ENCODE data around the gene ITCH.

DNA sequence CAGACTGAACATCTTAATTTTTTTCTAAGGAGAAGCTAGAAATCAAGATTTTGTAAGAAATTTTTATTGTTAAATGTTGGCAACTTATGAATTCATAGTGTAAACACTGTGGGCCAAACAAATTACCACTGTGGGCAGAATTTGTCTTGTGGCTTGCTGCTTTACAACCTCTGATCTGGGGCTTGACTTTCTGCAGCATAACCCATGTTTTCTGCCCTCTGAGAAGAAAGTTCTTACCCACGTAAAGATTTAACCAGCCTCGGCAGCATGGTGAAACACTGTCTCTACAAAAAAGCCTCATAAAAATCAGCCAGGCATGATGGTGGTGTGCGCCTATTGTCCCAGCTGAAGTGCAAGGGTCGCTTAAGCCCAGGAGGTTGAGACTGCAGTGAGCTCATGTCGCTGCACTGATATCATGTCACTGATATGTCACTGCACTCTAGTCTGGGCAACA is 12.9 kb downstream of the ITCH start:
- TF ChIP-seq FOXM1 (IDR thresholded peaks at IDR 0.05; ENCODE audit: borderline replicate concordance) (no peak), ARNT (IDR thresholded peaks at IDR 0.05) (no peak), FOXA1 (IDR thresholded peaks at IDR 0.05) (no peak), LEF1 (IDR thresholded peaks at IDR 0.05; ENCODE audit: borderline replicate concordance) (no peak), NFRKB (IDR thresholded peaks at IDR 0.05) (no peak), FOXK2 (IDR thresholded peaks at IDR 0.05) (no peak), ELF4 (IDR thresholded peaks at IDR 0.05) (no peak), CTBP1 (IDR thresholded peaks at IDR 0.05; ENCODE audit: borderline replicate concordance) (no peak)
